Smooth muscle cell of bladder (primary cell): ENCODE results near the gene PRAMEF1. TPM values are rescaled to one million over a fixed set of nuclear protein-coding genes. Genes with fewer than 3 reads are reported as not detected.

Experiments
- total RNA-seq: library from RNA; depleted of rRNA; stranded (reverse); fragments of >200 nt; gene quantifications from 2 replicates; pipeline ENCODE4 v1.2.3, GENCODE V29; 2014

The PRAMEF1 gene
- not detected in 2 replicates for total RNA-seq

DNA sequence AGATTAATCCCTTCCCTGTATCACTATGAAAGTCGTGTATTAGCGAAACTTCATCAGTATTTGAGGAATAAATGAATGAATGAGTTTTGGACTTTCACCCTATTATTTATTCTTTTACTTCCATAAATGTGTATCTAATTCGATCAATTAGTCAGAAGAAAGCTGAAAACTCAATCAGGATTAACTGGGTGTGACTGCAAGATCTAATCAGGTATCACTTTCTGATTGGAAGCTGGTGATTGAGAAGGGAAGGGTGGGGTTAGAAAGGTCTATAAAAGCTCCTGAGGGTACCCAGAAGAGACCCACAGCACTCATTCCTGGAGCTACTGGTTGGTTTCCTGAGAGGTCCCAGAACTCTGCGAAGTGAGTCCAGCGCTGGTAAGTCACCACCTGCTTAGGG is at the start of gene PRAMEF1:
Gene PRAMEF1 (plus strand): TSS at position 301 of the 400 bp plus-strand sequence. CDS start 1,831 bp downstream, outside the sequence.

GRCh38 chr1:12745992-12746323 is 45.2 kb upstream of the PRAMEF1 start, which contains the start of gene CFAP107:
Gene CFAP107, plus strand, starts transcription at chr1:12746200. Its CDS starts 231 bp downstream, at chr1:12746431.

DNA sequence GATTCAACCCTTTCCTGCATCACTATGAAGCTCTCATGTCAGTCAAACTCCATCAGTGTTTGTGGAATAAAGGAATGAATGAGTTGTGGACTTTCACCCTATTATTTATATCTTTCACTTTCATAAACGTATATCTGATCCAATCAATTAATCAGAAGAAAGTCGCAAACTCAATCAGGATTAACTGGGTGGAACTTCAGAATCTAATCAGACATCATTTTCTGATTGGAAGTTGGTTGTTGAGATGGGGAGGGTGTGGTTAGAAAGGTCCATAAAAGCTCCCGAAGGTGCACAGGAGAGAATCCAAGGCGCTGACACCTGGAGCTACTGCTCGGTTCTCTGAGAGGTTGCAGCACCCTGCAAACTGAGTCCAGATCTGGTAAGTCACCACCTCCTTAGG is 17.8 kb upstream of the PRAMEF1 start, which contains the start of gene PRAMEF12:
Gene PRAMEF12 (plus strand): TSS at position 301 of the 400 bp plus-strand sequence. CDS start 1,130 bp downstream, outside the sequence.

DNA sequence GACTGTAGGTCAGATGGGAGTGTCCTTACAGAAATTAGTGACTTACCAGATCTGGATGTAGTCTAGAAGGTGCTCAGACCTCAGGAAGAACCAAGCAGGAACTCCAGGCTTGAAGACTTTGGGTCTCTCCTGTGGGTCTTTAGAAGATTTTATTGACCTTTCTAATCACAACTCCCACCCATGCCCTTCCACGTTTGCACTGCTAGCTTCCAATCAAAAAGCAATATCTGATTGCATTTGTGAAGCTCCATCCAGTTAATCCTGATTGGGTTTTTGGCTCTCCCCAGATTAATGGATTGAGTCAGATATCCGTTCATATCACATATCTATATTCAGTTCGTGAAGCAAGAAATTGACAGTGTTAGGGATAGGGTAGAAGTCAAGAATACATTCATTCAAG is 40.1 kb downstream of the PRAMEF1 start, which contains the start of gene PRAMEF11:
Gene PRAMEF11 (minus strand): TSS at position 101 of the 400 bp plus-strand sequence. CDS start 2,621 bp downstream, outside the sequence.

Other genes starting within 250 kb of the PRAMEF1 start
- gene DHRS3, start 173.2 kb upstream of the PRAMEF1 start, total RNA-seq, result 310 and 918 TPM in 2 replicates
- under 0.01 and 0.83 TPM in 2 replicates for gene AADACL4, start 147.3 kb upstream of the PRAMEF1 start, total RNA-seq
- gene AADACL3, start 75.3 kb upstream of the PRAMEF1 start, total RNA-seq, result not detected in 2 replicates
- not detected in 2 replicates for gene CFAP107, start 45.2 kb upstream of the PRAMEF1 start, total RNA-seq
- not detected in 2 replicates for gene PRAMEF12, start 17.7 kb upstream of the PRAMEF1 start, total RNA-seq
- not detected in 2 replicates for gene PRAMEF11, start 40.0 kb downstream of the PRAMEF1 start, total RNA-seq
- gene HNRNPCL1, start 57.3 kb downstream of the PRAMEF1 start, total RNA-seq, result not detected in 2 replicates
- not detected in 2 replicates for gene PRAMEF2, start 65.7 kb downstream of the PRAMEF1 start, total RNA-seq
- gene PRAMEF4, start 94.8 kb downstream of the PRAMEF1 start, total RNA-seq, result not detected in 2 replicates
- not detected in 2 replicates for gene PRAMEF10, start 106.9 kb downstream of the PRAMEF1 start, total RNA-seq
- gene PRAMEF7, start 125.2 kb downstream of the PRAMEF1 start, total RNA-seq, result not detected in 2 replicates
- not detected in 2 replicates for gene PRAMEF6, start 156.2 kb downstream of the PRAMEF1 start, total RNA-seq